Amniotic epithelial cell (primary cell): ENCODE data around the gene UBXN6.
A peak's percentile ranks its signal among the peaks of the same experiment; 100 is the strongest.

Source experiments
- DNase-seq: peaks from one replicate; pipeline ENCODE4 v3.0.0-alpha.2; 2010; ENCODE audit warnings: low read depth

UBXN6 gene

DNA sequence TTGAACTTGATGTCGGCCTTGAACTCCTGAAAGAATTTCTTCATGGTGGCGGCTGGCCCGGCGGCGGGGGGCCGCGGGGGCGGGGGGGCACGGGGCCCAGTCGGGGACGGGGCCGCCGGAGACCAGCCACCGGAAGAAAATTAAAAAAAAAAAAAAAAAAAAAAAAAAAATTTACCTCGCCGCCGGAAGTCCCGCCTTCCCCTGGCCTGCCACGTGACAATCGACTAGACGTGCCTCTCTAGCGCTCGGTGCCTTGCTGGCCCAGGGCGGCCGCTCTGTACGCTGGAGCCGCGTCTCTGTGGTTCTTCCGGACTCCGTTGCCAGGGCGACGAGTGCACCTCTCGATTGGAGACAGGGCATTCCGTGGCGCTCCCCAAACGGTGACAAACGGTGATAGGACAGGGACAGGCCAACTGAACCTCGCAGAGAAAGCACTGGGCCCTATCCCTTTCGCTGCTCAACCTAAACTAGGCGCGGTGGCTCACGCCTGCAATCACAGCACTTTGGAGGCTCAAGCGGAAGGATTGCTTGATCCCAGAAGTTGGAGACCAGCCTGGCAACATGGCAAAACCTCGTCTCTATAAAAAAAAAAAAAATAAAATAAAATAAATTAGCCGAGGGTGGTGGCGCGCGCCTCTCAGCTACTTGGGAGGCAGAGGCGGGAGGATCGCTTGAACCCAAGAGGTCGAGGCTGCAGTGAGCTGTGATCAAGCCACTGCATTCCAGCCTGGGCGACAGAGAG is at the start of gene UBXN6:
UBXN6 (minus strand) TSS at position 141 of the 742 bp plus-strand sequence; CDS start at position 44, 97 bp downstream.
- peak; percentile 99 for DNase-seq

GRCh38 chr19:4507150-4507452 is 49.5 kb upstream of the UBXN6 start:
- DNase-seq: no peak

DNA sequence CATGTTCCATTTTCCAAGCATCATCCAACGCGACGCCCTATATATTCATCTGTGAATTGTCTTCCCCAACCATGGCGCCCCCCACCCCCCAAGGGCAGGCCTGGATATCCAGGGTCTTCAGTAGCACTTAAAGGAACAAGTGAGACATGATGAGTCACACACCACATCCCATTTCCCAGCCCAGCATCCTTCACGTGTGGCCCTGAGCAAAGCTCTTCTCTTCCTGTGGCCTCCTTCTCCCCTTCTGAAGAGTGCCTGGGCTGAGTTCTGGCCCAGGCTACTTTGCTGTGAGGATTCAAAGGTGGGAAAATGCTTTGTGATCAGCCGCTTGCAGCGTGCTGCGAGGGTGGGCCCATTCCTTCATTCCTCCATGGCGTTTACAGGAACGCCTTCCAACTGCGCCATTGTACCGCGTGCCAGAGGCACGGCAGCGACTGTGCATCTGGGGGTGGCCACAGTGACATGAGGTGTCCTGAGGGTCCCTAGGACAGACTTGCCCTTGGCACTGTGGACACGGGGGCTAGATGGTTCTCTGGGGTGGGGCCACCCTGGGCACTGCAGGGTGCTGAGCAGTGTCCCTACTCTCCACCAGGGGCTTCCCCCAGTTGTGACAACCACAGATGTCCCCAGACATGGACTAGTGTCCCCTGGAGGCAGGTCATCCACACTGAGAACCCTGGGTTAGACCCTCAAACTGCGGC is 49.0 kb upstream of the UBXN6 start:
- DNase-seq: peak; percentile 67

DNA sequence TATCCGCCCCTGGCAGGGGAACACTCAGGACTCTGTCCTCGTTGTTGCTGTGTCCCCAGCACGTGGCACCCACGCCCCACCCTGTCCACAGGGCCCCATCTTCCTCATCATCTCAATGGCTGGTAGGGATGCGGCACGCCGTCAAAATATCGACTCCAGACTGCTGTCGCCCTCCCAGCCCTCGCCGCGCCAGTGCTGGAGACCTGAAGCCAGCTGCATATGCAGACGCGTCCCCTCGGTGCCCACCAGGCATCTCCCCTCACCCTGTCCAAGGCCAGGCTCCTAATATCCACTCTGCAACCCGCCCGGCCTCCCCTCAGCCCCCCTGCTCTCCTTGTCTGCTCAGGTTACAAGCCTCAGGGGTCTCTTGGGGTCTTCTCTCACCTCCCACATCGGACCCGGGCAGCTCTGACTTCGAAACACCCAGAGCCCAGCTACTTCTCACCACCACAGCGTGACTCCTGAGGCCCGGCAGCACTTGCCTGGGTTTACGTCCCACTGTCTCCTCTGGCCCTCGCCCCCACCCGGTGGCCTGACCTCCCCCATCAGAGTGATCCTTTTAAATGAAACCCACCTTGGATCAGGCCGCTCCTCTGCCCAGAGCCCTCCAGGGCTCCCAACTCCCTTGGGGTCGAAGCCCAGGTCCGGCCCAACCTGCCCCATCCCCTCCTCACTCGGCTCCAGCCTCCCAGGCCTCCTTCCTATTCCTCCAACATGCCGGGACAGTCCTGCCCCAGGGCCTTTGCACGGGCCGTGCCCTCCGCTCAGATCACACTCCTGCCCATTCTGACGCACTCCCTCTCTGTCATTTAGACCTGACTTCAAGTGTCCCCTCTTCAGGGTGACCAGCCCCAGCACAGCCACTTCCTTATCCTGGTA is 48.2 kb upstream of the UBXN6 start:
- DNase-seq: no peak

GRCh38 chr19:4504891-4505569 is 47.4 kb upstream of the UBXN6 start:
- DNase-seq: peak; percentile 10

GRCh38 chr19:4504297-4504701 is 46.7 kb upstream of the UBXN6 start:
- no peak for DNase-seq

GRCh38 chr19:4503825-4504170 is 46.2 kb upstream of the UBXN6 start:
- DNase-seq: no peak

GRCh38 chr19:4503132-4503824 is 45.7 kb upstream of the UBXN6 start:
- DNase-seq: no peak

DNA sequence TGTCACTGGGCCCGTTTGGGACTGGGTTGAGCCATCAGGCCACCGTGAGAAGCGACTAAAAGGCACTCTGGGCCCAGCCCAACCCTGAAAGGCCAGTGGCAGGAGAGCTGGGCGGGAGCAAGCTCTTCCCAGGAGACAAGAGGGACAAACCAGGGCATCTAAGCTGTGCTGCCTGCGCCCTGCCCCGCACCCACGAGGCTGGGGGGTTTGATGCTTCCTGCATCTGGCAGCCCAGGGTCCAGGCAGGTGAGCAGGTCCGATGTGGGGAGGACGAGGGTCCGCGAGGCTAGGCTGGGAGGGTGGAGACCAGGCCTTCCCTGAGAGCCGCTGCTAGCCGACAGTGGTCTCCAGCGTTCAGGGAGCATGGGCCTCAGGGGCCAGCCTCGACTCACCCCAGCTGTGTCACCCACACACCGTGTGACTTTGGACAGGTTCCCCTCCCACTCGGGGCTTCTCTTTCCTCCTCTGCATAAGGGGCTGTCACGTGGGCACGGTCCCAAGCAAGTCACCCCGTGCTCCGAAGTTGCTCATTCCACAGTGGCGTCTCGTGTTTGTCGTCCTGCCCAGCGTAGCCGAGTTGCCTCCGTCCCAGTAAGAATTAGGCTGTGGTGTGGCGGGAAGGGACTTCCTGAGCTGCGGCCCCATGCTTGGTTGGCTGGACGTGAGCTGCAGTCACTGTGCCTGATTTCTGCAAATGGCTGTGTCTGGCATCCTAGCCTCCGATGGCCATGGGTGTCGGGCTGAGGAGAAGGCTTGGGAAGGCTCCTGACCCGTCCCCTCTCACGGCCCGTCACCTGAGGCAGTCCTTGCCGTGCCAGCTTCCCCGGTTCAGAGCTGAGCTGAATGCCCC is 44.9 kb upstream of the UBXN6 start:
- no peak for DNase-seq

GRCh38 chr19:4501691-4502090 is 44.1 kb upstream of the UBXN6 start:
- DNase-seq: no peak

GRCh38 chr19:4500841-4501591 is 43.4 kb upstream of the UBXN6 start:
- no peak for DNase-seq

DNA sequence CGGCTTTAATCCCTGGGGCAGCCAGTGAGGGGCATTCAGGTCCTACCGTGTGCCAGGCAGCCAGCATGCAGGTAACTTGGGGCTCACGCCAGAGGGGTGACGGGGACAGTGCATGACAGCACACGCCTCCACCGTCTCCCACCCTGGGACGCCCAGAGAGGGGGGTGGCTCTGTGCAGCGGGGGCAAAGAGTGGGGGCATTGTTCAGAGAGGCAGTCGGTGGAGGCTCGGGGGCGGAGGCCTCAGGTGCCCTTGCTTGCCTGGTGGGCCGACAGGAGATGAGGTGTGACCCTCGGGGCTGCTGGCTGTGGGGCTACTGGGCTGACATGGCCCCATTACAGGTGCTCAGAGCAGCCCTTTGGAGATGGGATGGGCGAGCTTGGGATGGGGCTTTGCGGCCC is 42.3 kb upstream of the UBXN6 start:
- no peak for DNase-seq

- DNase-seq: no peak
Measured at GRCh38 chr19:4499318-4499717, 41.7 kb upstream of the UBXN6 start.

- DNase-seq: no peak
Measured at GRCh38 chr19:4498694-4499093, 41.1 kb upstream of the UBXN6 start.

- no peak for DNase-seq
Measured at GRCh38 chr19:4497770-4498389, 40.3 kb upstream of the UBXN6 start.

DNA sequence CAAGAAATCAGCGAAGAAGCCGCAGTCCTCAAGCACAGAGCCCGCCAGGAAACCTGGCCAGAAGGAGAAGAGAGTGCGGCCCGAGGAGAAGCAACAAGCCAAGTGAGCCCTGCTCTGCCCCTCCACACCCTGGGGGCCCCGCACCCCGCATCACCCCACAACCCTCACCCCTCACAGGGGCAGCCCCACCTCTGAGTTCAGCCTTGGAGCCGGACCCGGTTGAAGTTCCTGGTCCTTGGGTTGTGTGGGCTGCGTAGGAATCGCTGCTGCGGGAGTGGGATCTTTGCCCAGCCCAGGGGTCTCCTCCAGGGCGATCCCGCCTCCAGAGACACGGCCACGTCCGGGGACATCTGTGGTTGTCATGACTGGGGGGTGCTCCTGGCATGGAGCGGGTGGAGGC is 38.7 kb upstream of the UBXN6 start:
- no peak for DNase-seq

DNA sequence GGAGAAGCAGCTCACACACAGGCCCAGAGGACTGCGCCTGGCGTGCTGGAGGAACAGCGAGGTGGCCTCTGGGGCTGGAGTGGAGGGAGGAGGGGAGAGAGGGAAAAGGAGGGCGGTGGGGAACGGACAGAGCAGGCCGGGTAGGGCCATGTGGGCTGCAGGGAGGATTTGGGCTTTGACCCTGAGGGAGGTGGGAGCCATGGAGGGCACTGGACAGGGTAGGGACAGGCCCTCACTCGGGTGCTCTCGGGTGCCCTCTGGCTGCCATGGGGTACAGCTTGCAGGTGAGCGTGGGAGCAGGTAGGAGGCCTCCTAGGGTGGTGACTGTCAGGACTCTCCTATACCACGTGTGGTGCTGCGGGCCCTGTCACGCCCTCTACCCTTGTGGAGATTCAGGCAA is 37.9 kb upstream of the UBXN6 start:
- DNase-seq: no peak

GRCh38 chr19:4494691-4495064 is 37.1 kb upstream of the UBXN6 start:
- DNase-seq: no peak

GRCh38 chr19:4493929-4494690 is 36.5 kb upstream of the UBXN6 start:
- DNase-seq: no peak
